LNCAP (cell line): ENCODE results near the gene CST3.

Experiments
- CTCF ChIP-seq: fragments of 450-650 bp; IDR thresholded peaks from 2 replicates; pipeline ENCODE4 v1.5.1; 2017; ENCODE audit warnings: mild to moderate bottlenecking

CST3 gene

GRCh38 chr20:23612396-23612795 is 25.4 kb downstream of the CST3 start:
- no peak for TF ChIP-seq CTCF

- no peak for TF ChIP-seq CTCF
Observed at GRCh38 chr20:23609486-23610109, 28.2 kb downstream of the CST3 start.

- TF ChIP-seq CTCF, result no peak
Observed at GRCh38 chr20:23608251-23608846, 29.4 kb downstream of the CST3 start.

GRCh38 chr20:23607497-23608245 is 30.1 kb downstream of the CST3 start:
- no peak for TF ChIP-seq CTCF

- TF ChIP-seq CTCF, result peak; percentile 92
Observed at GRCh38 chr20:23606652-23607049, 31.1 kb downstream of the CST3 start.

GRCh38 chr20:23605867-23606651 is 31.7 kb downstream of the CST3 start, which contains the start of gene CST9:
CST9 (minus strand) TSS chr20:23605917; CDS start chr20:23605864, 53 bp downstream.
- no peak for TF ChIP-seq CTCF

GRCh38 chr20:23604306-23604705 is 33.4 kb downstream of the CST3 start:
- TF ChIP-seq CTCF, result no peak
